Kidney epithelial cell (primary cell): Measurements from ENCODE around the gene SPTB. TPM values are rescaled to one million over a fixed set of nuclear protein-coding genes. Genes with fewer than 3 reads are reported as not detected.

Experiments used
- DNase-seq: peaks from one replicate; pipeline ENCODE4 v3.0.0-alpha.2; 2010; ENCODE audit warnings: low read depth
- H3K27me3 ChIP-seq: 2 replicates; pipeline ENCODE4 v1.6.0; 2011; ENCODE audit warnings: low read length; ENCODE audit not compliant: control insufficient read depth, insufficient read depth
- H3K36me3 ChIP-seq: 2 replicates; pipeline ENCODE4 v1.5.1; 2011; ENCODE audit warnings: low read length; ENCODE audit not compliant: control insufficient read depth, insufficient read depth
- H3K4me3 ChIP-seq: 2 replicates; pipeline ENCODE4 v1.5.1; 2011; ENCODE audit warnings: low read depth, mild to moderate bottlenecking, control low read depth, low read length
- CTCF ChIP-seq: IDR thresholded peaks from 2 replicates; pipeline ENCODE4 v1.5.1; 2011; ENCODE audit warnings: mild to moderate bottlenecking, moderate library complexity, low read length, control low read depth, inconsistent platforms; ENCODE audit not compliant: insufficient read depth, poor library complexity, severe bottlenecking
- total RNA-seq: library from RNA; depleted of rRNA; stranded (reverse); fragments of >200 nt; gene quantifications from 2 replicates; pipeline ENCODE4 v1.2.3, GENCODE V29; 2015

Gene SPTB
- total RNA-seq, 1 donor from 2014 or later: 0.54 TPM

- Histone ChIP-seq H3K27me3 (no peaks in the 10 kb centered on the region), H3K4me3 (no peak overlapping the region), H3K36me3 (peaks cover 2% of the 10 kb centered on the region)
- DNase-seq: no peak
- no peak for TF ChIP-seq CTCF
These were observed 155.8 kb downstream of the SPTB start for GRCh38 chr14:64723691-64724577.

- Histone ChIP-seq H3K36me3 (no peaks in the 10 kb centered on the region), H3K27me3 (no peaks in the 10 kb centered on the region), H3K4me3 (no peak overlapping the region)
- no peak for DNase-seq
- no peak for TF ChIP-seq CTCF
These were observed 156.8 kb downstream of the SPTB start for GRCh38 chr14:64722842-64723447.

GRCh38 chr14:64721899-64722298 lies 157.8 kb downstream of the SPTB start:
- Histone ChIP-seq H3K36me3 (no peaks in the 10 kb centered on the region), H3K27me3 (no peaks in the 10 kb centered on the region), H3K4me3 (no peak overlapping the region)
- TF ChIP-seq CTCF: no peak
- DNase-seq: no peak

- TF ChIP-seq CTCF: no peak
- Histone ChIP-seq H3K36me3 (no peaks in the 10 kb centered on the region), H3K27me3 (no peaks in the 10 kb centered on the region), H3K4me3 (no peak overlapping the region)
- DNase-seq: no peak
These were observed 158.3 kb downstream of the SPTB start for GRCh38 chr14:64721391-64721791.

GRCh38 chr14:64720131-64720576 lies 159.6 kb downstream of the SPTB start:
- H3K27me3 ChIP-seq: no peaks in the 10 kb centered on the region
- no peak for TF ChIP-seq CTCF
- H3K4me3 ChIP-seq: no peak overlapping the region
- H3K36me3 ChIP-seq: no peaks in the 10 kb centered on the region
- DNase-seq: peak; percentile 95
